Panc1 (cell line): ENCODE measurements around the gene PRRG3. TPM values are rescaled to one million over a fixed set of nuclear protein-coding genes. Genes with fewer than 3 reads are reported as not detected.

ENCODE experiments used
- ATAC-seq: fragments of 200-7000 bp; cut with Tn5 transposase; 2 replicates; pipeline ENCODE4 v1.9.1; 2020; ENCODE audit warnings: mild to moderate bottlenecking, moderate library complexity
- BruUV-seq: library from RNA; stranded (reverse); fragments of 400-500 nt; replicated peaks from 2 replicates; lab custom pipeline; 2021; lab: Mats Ljungman, UMichigan
- CTCF ChIA-PET: fragments of 300-600 bp; sonication (Branson Sonifier 250); formaldehyde crosslinking; loops from one replicate; lab custom pipeline; 2022; ENCODE audit warnings: antibody characterized with exemption; lab: Charles Lee
- POLR2A ChIA-PET: fragments of 300-600 bp; sonication (Branson Sonifier 250); formaldehyde crosslinking; loops from one replicate; lab custom pipeline; 2022; ENCODE audit warnings: antibody characterized with exemption; lab: Charles Lee
- DNase-seq: peaks from one replicate; pipeline ENCODE4 v3.0.0-alpha.2; 2010; ENCODE audit warnings: low read depth, low spot score
- H3K27ac ChIP-seq: 2 replicates; pipeline ENCODE4 v1.5.1; 2011; ENCODE audit warnings: mild to moderate bottlenecking, low read length, inconsistent platforms
- H3K27me3 ChIP-seq: fragments of 200-500 bp; sonication (Bioruptor generic); 2 replicates; pipeline ENCODE4 v1.6.0; 2014; ENCODE audit warnings: low read length, inconsistent platforms; ENCODE audit not compliant: control insufficient read depth, insufficient read depth
- H3K36me3 ChIP-seq: fragments of 200-500 bp; sonication (Bioruptor generic); 2 replicates; pipeline ENCODE4 v1.5.1; 2014; ENCODE audit warnings: inconsistent platforms, mild to moderate bottlenecking, low read length, moderate library complexity; ENCODE audit not compliant: control insufficient read depth, insufficient read depth
- H3K4me1 ChIP-seq: 2 replicates; pipeline ENCODE4 v1.5.1; 2011; ENCODE audit warnings: inconsistent platforms, mild to moderate bottlenecking, low read length, moderate library complexity; ENCODE audit not compliant: control insufficient read depth, insufficient read depth
- H3K4me3 ChIP-seq, 2 experiments: 2 replicates each; pipeline ENCODE4 v1.5.1; 2011 to 2012; ENCODE audit warnings: low read depth in 2 of 2, low read length in 2 of 2, mild to moderate bottlenecking in 2 of 2, inconsistent platforms in 1 of 2, moderate library complexity in 1 of 2
- H3K9me3 ChIP-seq: fragments of 200-500 bp; sonication (Bioruptor generic); 2 replicates; pipeline ENCODE4 v1.5.1; 2014; ENCODE audit warnings: low read depth, mild to moderate bottlenecking, inconsistent platforms, low read length, moderate library complexity; ENCODE audit not compliant: control insufficient read depth, insufficient read depth
- CTCF ChIP-seq: fragments of 450-650 bp; IDR thresholded peaks from 2 replicates; pipeline ENCODE4 v1.5.1; 2017; ENCODE audit warnings: mild to moderate bottlenecking
- POLR2AphosphoS5 ChIP-seq: IDR thresholded peaks from 2 replicates; pipeline ENCODE4 v1.6.1; 2012; ENCODE audit warnings: mild to moderate bottlenecking, low read depth, low read length, moderate library complexity
- REST ChIP-seq, 2 experiments: IDR thresholded peaks; 2 replicates each; pipeline ENCODE4 v1.6.1; 2011 to 2012; ENCODE audit warnings: low read depth in 2 of 2, control low read depth in 1 of 2, low read length in 1 of 2, mild to moderate bottlenecking in 1 of 2, moderate library complexity in 1 of 2; ENCODE audit not compliant: insufficient read depth in 1 of 2
- SIN3A ChIP-seq: IDR thresholded peaks from 2 replicates; pipeline ENCODE4 v1.6.1; 2012; ENCODE audit warnings: low read depth, mild to moderate bottlenecking, low read length, moderate library complexity, borderline replicate concordance; ENCODE audit not compliant: insufficient read depth
- TCF7L2 ChIP-seq: IDR thresholded peaks from 2 replicates; pipeline ENCODE4 v1.6.1; 2011; ENCODE audit warnings: mild to moderate bottlenecking, low read depth, low read length, inconsistent platforms
- in situ Hi-C: cut with HindIII; loops from 2 replicates; pipeline ENCODE4 v1.10.0; 2016; ENCODE audit warnings: low sequenced_read_pairs, low pct_unique_long_range_greater_than_20kb
- intact Hi-C: fragments of 100-400 bp; cut with micrococcal nuclease; formaldehyde crosslinking; loops from one replicate; pipeline ENCODE4 v1.10.0; 2022; ENCODE audit not compliant: unreplicated experiment
- total RNA-seq: library from RNA; stranded (reverse); gene quantifications from one replicate; pipeline ENCODE4 v1.2.1, GENCODE V29; 2021; ENCODE audit not compliant: unreplicated experiment

Gene PRRG3
- total RNA-seq, 1 experiment from 2014 or later: not detected

GRCh38 chrX:151703487-151703886 is 8.2 kb downstream of the PRRG3 start:
- intact Hi-C loops (no loop called here), in situ Hi-C loops (no loop called here)
- no peaks in the 10 kb centered on the region for H3K36me3 ChIP-seq
- no TSS peak for BruUV-seq
- TF ChIP-seq CTCF (no peak), TCF7L2 (no peak), SIN3A (no peak), REST (IDR thresholded peaks at IDR 0.05; ENCODE audit: insufficient read depth in 1 of 2, low read depth in 2 of 2, low read length in 1 of 2) (no peak)
- H3K27ac ChIP-seq: no peak overlapping the region
- H3K9me3 ChIP-seq: no peaks in the 10 kb centered on the region
- H3K4me1 ChIP-seq: no peaks in the 10 kb centered on the region
- DNase-seq (no peak), ATAC-seq (no peak)
- no peak overlapping the region for H3K4me3 ChIP-seq
- ChIA-PET CTCF (no interaction called here), POLR2A (no interaction called here)
- H3K27me3 ChIP-seq: no peaks in the 10 kb centered on the region

GRCh38 chrX:151704041-151704663 is 8.9 kb downstream of the PRRG3 start:
- CTCF ChIA-PET: no interaction called here
- no peaks in the 10 kb centered on the region for H3K27me3 ChIP-seq

More at GRCh38 chrX:151704041-151704663, 8.9 kb downstream of the PRRG3 start:
- Histone ChIP-seq H3K36me3 (no peaks in the 10 kb centered on the region), H3K4me1 (no peaks in the 10 kb centered on the region), H3K27ac (no peak overlapping the region), H3K4me3 (no peak overlapping the region), H3K9me3 (no peaks in the 10 kb centered on the region)
- TF ChIP-seq CTCF (no peak), TCF7L2 (no peak), SIN3A (no peak), POLR2AphosphoS5 (no peak), REST (IDR thresholded peaks at IDR 0.05; ENCODE audit: insufficient read depth in 1 of 2, low read depth in 2 of 2, low read length in 1 of 2) (no peak)
- in situ Hi-C loops: no loop called here
- ATAC-seq (no peak), DNase-seq (no peak)
- BruUV-seq: no TSS peak
- POLR2A ChIA-PET: no interaction called here
- intact Hi-C loops: no loop called here
